GM19324 (cell line): Measurements from ENCODE around the gene NOX5.
"Not testable (repeated sequence)": the region's sequence is repeated elsewhere in the genome, so short reads cannot be mapped to it uniquely, and the experiment has no call there.

Experiments used
- ATAC-seq: cut with Tn5 transposase; IDR thresholded peaks from one replicate; pipeline ENCODE4 v1.9.1; 2021; ENCODE audit warnings: mild to moderate bottlenecking, moderate library complexity; ENCODE audit not compliant: unreplicated experiment, low FRiP score

Gene NOX5

DNA sequence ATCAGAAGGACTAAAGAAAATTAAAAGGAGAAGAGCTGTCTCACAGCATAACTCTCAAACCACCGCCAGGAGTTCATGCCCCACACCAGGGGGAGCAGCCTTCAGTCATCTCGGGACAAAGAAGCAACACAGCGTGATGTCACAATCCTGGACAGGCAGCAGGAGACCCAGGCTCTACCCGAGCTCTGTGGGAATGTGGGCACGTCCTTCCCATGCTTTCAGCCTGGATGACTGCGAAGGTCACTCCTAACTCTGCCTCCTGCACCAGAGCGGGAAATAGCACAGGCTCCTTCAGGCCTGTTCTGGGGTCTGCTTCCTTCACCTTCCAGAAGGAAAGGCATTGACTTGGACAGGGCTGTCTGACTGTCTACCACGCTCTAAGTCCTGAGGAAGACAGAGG, 31.3 kb downstream of the NOX5 start:
- no peak for ATAC-seq

DNA sequence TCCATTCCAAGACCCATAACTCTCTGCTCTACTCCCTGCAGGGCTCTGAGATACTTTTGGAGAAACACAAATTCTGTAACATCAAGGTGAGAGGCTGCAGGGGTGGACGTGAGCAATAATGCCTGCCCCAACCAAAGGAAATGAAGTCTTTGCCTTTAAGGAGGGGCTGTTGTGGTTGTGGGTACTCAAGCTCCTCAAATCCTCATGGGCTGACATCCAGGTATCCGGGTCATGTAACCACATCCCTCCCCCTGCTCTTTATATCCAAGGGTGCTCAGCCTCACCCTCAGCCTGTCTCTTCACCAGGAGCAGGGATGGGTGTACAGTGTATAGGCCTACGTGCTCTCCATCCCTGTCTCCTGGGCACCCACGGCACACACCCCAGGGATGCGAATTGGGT, 32.3 kb downstream of the NOX5 start:
- no peak for ATAC-seq

DNA sequence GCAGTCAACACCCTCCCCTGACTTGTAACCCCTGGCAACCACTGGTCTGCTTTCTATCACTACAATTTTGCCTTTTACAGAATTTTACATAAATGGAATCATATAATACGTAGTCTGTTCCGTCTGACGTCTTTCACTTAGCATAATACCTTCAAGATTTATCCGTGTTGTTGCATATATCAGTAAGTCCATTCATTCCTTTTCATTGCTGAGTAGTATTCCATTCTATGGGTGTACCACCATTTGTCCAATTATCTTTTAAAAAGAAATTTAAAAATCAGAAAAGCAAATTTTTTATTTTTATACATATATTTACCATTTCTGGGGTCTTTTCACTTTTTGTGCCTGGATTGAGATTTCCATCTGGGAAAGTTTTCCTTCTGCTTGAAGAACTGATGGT, 35.5 kb downstream of the NOX5 start:
- no peak for ATAC-seq

DNA sequence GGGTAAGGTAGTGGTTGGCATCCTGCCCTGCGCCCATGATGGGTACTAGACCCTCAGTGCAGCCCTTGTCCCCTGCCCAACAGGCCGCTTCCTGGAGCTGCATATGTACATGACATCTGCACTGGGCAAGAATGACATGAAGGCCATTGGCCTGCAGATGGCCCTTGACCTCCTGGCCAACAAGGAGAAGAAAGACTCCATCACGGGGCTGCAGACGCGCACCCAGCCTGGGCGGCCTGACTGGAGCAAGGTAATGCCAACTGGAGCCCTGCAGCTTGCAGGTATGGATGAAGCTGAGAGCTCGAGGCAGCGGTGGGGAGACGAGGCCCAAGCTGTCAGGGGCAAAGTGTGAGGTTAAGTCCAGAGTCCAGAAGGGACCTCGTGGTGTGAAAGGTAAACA, 40.8 kb downstream of the NOX5 start:
- no peak for ATAC-seq

DNA sequence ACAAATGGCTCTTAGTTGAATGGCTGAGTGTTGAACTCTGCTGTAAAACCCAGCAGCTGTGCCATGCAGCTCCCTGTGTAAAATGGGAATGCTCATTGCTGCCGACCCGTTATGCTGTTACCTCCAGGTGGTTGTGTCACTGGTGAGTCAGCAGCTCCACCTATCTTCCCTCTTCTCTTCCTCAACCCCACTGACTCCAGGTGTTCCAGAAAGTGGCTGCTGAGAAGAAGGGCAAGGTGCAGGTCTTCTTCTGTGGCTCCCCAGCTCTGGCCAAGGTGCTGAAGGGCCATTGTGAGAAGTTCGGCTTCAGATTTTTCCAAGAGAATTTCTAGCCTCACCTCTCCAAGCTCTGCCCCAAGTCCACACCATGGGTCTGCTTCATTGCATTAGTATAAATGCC, 41.9 kb downstream of the NOX5 start:
- ATAC-seq: no peak

DNA sequence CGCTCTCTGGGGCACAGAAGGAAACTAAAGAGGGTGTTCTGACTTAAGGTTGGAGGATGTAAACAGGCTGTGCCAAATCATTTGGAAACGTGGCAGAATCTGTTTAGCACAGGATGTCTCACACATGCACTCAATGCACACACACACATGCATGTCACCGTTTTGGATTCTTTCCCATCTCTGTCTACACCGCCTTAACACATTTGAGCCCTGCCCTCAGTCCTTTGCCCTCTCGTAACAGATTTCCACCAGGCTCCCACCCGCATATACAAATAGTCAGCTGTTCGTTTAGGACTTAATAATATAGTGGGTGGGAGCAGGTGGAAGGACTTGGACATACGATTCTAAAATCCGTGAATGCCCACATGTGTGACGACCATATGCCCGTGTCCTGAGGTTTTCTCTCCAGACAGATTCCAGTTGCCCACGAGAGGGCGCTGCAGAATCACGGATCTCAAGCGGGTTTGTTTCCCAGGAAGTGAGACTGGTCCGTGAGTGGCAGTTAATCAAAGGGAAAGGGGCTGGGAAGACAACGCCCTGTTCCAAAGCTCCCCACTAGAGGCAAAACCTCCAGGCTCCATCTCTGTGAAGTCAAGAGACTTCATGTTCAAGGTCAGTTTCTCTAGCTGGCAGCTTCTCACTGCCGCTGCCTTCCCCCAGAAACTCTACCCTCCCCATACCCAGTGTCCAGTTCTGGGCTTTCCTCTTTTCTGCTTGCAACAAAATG, 44.5 kb downstream of the NOX5 start:
- ATAC-seq: no peak

DNA sequence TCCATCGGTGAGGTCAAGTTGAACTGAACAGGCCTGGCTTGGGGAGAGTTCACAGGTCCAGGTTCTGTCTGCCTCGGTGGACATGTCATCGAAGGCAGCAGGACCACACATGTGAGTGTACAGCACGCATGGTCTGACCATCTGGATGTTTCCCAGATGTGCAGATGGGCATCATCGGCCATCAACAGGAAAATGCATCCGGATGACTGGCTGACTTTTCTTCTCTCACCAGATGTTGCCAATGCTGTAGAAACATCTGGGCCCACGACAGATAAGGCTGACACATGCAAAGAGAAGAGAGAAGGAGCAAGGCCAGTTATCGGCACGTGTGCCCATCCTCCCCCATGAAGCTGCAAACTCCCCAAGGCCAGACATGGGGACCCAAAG, 45.1 kb downstream of the NOX5 start:
- no peak for ATAC-seq

DNA sequence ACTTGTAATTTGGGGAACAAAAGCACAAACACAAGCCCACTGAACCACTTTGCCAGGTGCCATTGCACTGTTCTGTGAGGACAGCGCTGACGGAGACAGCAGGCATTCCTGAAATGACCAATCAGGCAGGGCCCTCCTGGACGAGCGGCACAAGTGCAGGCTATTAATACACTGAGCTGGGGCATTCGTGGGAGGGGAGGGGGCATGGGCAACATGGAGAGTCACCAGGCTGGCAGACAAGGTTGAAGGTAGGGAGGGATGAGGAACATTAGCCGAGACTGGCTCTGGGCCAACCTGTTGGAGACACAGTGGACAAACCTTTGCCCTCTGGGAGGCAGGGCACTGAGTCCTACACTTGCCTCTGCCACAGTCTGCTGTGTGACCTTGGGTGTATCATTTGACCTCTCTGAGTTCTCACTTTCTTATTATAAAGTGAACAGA, 45.6 kb downstream of the NOX5 start:
- no peak for ATAC-seq

DNA sequence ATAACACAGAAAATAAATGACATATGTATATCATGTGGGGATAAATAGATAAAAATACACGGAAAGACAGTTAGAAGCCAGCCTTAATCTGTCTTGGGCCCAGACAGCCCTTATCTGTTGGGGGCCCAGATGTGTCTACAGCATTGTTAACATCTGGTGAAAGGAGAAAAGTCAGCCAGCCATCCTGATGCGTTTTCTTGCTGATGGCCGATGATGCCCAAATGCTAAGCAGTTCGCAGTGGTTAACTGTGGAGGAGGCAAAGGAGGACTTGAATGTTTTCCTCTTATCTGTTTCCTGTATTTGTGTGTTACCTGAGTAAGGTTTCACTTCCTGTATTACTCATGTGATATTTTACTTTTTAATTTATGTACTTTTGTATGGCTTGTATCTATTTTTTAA, 46.2 kb downstream of the NOX5 start:
- ATAC-seq: no peak

DNA sequence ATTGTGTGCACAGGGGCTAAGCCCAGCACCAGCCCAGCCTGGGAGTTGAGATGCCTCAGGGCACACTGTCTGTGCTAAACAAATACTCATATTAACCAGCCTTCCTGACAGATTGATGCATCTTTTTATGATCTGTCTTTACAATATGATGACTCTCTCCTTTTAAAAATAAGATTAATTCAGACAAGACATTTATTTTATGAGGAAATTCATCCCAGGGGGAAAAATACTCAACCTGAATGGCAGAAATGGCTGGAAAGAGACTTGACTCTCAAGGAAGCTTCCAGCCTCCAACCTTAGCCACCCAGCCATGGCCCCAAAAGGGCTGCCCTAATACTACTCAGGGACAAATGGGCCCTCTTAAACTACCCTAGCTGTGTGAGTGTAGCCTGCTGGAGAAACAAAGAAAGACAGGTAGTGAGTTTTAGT, 46.9 kb downstream of the NOX5 start:
- ATAC-seq: no peak

DNA sequence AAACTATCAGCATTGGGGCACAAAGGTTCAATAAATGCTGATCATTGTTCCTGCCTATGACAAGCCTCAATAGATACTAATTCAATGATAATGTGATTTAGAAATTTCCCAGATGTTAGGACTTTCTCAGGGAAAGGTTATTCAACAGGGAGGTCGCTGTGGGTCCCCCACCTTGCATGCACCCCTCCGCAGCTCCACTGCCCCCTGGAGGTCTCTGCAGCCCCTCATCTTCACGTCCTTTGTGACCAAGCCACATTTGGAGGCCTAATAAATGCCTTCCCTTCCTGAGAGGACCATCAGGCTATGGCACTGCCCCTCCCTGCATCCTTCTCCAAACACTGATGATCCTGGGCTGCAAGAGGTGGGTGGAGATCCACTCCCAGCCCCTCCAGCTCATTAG, 50.2 kb downstream of the NOX5 start:
- ATAC-seq: no peak

DNA sequence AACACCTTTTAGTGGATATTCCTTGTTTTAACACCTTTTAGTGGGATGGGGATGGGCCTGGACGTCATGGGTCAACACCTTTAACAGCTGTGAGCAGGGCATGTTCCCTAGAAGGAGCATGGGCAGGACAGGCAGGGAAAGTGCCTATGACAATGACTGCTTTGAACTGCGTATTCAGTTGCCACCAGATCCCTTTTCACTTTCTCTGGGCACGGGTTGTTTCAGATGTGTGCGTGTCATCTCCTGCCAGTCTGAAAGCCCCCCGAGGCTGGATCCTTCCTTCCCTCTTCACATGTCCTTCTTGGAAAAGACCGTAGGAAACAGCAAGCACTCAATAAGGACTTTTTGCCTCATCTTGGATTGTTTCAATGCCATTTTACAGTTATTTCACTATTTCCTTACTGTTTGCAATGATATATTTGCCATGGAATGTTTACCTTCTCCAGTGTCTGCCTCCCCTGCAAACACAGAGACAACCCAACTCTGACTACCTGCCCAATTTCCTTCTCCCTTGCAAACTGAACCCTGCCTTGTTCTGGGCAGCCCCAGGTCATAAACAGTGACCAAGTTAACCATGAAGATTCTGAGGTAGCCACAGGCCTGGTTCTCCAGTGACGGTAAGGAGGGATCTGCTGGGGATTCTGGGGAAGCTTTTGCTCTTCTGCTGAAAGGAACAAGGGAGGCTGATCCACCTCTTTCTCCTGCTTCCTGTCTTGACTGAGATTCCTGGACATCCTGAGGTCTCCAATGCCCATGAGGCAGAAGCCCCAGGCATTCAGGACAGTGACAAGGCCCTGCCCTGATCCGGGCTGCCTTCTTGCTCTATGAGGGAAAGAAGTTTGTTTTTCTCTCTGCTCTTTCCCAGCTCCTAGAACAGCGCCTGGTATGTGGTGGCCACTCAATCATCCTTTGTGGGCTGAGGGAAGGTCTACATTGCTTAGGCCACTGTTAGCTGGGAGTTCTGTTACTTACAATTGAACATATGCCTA, 51.8 kb downstream of the NOX5 start:
- no peak for ATAC-seq

DNA sequence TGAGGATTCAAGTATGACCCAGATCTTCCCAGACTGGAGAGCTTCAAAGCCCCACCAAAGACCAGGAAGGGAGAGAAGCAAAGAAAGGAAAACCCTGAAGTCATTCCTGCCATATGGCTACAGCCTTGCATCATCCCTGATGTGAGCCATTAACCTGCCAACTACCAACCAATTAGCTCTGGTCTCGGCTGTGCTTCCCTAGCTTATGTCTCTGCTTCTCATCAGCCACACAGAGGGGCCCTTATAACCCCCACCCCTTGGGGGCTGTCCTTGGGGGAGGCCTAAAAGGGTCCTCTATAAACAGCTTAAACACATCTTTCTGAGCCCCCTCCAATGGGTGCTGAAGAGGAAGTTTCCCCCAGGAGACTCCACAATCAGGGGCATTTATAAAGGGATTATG, 52.8 kb downstream of the NOX5 start:
- ATAC-seq: no peak

DNA sequence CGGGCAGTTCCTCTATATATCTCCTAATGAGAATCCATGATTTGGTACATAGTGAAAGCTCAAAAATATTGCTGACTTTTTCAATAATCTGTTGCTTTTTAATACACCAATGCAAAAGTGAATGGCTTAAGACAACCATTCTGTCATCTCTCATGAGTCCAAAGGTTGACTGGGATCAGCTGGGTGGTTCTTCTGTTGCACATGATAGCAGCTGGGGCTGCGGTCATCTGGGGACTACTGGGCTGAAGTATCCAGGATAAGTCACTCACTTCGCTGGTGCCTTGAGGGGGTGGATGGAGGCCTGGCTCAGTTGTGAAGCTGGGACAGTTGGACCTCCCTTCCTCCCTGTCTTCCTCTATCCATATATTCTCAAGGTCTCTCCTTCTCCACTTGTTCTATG, 53.7 kb downstream of the NOX5 start:
- ATAC-seq: no peak

DNA sequence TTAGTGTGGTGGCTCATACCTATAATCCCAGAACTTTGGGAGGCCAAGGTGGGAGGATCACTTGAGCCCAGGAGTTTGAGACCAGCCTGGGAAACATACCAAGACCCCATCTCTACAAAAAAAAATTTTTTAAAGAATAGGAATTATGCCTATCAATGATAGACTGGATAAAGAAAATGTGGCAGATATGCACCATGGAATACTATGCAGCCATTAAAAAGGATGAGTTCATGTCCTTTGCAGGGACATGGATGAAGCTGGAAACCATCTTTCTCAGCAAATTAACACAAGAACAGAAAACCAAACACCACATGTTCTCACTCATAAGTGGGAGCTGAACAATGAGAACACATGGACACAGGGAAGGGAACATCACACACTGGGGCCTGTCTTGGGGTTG, 54.8 kb downstream of the NOX5 start:
- not testable (repeated sequence) for ATAC-seq

DNA sequence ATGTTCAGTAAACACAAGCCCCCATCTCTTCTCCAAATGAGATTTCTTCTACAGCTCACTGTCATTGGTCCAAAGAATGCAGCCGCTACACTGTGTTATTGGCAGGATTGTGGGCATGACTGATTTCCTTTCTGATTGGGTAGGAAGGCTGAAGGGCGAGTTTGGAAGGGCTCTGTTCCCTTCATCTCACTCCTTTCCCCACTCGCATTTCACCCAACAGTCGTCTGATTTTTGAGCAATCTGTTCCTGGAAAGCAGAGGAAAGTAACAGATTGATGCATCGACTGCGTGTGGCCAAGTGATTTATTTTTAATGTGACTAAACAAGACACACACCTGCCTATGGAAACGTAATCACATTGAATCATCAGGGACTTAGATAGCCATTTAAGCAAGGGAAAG, 55.5 kb downstream of the NOX5 start:
- ATAC-seq: no peak

DNA sequence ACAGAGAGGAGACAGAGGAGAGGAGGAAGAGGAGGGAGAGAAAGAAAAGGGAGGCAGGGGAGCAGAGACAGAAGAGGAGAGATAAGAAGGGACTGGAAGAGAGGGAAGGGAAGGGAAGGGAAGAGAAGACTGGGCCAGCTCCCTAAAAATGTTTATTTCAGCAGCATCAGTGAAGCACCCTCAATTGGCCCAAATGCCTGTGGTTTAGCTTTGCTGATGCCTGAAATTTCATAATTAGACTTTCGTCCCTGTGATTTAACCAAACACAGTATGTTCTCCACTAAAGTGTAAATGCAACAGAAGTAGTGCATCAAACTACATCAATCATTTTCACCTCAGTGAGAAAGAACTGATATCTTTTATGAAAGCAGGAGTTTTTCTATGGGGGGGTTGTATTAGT, 55.9 kb downstream of the NOX5 start:
- ATAC-seq: no peak

DNA sequence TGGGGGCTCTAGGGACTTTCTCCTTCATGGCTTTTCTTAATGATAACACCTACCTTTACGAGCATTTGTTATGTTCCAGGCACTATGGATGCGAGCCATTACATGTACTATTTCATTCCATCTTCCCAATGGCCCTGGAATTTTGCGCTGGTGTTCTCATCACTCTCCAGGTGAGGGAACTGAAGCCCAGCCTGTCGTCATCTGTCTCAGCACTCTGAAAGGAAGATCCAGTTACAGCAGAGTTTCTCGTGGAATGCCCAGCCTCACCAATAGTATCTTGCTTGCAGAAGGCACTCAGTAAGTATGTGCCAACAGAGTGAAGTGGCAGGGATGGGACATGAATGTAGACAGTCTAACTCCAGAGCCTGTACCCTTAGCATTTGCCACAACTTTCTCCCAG, 56.8 kb downstream of the NOX5 start:
- ATAC-seq: no peak

DNA sequence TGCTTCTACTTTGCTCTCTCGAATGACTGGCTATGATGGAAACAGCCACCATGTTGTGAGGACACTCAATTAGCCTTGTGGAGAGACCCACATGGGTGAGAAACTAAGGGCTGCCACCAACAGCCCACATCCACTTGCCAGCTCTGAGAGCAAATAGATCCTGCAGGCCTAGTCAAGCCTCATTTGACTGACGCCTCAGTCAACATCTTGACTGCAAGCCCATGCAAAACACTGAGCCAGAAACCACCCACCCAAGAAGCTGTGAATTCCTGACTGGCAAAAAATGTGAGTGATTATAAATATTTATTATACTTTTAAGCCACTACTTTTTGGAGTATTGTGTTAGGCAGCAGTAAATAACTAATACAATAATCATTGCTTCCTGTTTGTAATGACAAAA, 58.4 kb downstream of the NOX5 start:
- no peak for ATAC-seq

DNA sequence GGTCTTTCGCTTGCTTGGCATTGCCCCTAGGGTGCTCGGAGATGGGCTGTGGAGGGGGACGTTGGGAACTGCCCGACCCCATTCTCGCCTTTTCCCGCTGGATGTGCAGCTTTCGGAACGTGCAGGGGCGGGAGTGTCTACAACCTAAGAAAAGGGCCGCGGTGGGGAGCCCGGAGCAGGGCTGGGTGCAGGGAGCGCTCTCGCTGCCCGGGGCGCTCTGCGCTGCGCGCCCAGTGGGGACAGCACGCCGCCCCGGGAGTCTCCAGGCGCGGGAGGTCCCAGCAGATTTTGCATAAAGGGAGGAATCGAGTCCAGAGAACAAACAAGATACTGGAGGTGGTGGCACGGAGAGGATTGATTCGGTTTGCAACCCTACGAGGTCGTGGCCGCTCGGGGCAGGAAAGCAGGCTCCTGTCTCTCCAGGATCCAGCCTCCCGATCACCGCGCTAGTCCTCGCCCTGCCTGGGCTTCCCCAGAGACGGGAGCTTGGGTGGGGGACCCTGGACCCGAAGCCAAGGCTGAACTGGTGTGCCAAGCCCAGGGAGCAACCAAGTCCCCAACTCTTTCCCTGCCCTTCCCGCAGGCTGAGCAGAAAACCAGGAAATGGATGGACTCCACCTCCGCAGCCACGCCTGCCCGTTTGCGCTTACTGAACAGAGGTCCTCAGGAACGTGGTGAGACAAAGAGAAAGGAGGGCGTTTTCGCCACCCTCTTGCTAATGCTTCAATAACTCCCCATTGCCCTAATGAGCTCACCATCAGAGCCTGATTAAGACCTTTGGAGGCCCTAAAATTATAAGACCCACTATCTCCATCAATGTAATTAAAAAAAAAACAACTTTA, 59.7 kb downstream of the NOX5 start:
- ATAC-seq: no peak

DNA sequence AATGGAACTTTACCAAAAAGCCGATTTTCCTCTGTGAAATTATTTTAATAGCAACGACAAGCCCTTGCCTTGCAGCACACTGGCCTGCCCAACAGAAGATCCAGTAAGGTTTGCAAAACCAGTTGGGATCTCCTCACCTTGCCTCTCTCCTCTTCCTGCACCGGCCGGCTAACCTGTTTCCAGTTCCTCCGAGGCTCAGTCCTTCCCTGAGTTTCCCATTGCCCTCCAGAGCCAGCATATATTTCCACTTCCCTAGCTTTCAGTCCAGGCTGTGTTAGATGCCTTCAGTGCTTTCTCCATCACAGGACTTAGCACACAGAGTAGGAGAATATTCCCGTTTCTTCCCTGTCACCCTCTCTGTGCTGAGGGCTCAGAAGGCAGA, 60.3 kb downstream of the NOX5 start:
- no peak for ATAC-seq
